Right atrium auricular region (tissue), 2 donors: ENCODE results near the gene MYL6. TPM values are rescaled to one million over a fixed set of nuclear protein-coding genes. Genes with fewer than 3 reads are reported as not detected.

Source experiments
- DNase-seq: peaks from one replicate; pipeline ENCODE4 v3.0.0-alpha.2; 2019; ENCODE audit warnings: low spot score
- H3K27ac ChIP-seq, 2 donors: fragments of 200-600 bp; sonication (generic); 1 replicate in 1 of 2; 2 replicates in 1 of 2; pipeline ENCODE4 v1.5.1; 2016 to 2019
- H3K27me3 ChIP-seq, 2 donors: fragments of 200-600 bp; sonication (generic); one replicate each; pipeline versions ENCODE4 v1.5.1 to v1.6.0; 2017 to 2019
- H3K36me3 ChIP-seq: fragments of 200-600 bp; sonication (generic); one replicate; pipeline ENCODE4 v1.5.1; 2016
- H3K4me1 ChIP-seq, 2 donors: fragments of 200-600 bp; sonication (generic); one replicate each; pipeline versions ENCODE4 v1.5.1 to v1.6.0; 2017 to 2019
- H3K4me3 ChIP-seq, 2 donors: fragments of 200-600 bp; sonication (generic); 1 replicate in 1 of 2; 2 replicates in 1 of 2; pipeline ENCODE4 v1.5.1; 2017 to 2019; ENCODE audit warnings: mild to moderate bottlenecking in 1 of 2, moderate library complexity in 1 of 2
- H3K9me3 ChIP-seq, 2 donors: fragments of 200-600 bp; sonication (generic); one replicate each; pipeline ENCODE4 v1.5.1; 2019
- CTCF ChIP-seq, 2 donors: fragments of 200-600 bp; sonication (generic); IDR thresholded peaks; one replicate each; pipeline ENCODE4 v1.5.1; 2019; ENCODE audit warnings: antibody characterized with exemption in 2 of 2
- total RNA-seq, 2 donors: library from RNA; depleted of rRNA; stranded (reverse); fragments of >200 nt; gene quantifications; one replicate each; pipeline ENCODE4 v1.1.0, GENCODE V29; 2016

MYL6 gene
- total RNA-seq, 2 donors from 2014 or later: 567 to 1,179 TPM

DNA sequence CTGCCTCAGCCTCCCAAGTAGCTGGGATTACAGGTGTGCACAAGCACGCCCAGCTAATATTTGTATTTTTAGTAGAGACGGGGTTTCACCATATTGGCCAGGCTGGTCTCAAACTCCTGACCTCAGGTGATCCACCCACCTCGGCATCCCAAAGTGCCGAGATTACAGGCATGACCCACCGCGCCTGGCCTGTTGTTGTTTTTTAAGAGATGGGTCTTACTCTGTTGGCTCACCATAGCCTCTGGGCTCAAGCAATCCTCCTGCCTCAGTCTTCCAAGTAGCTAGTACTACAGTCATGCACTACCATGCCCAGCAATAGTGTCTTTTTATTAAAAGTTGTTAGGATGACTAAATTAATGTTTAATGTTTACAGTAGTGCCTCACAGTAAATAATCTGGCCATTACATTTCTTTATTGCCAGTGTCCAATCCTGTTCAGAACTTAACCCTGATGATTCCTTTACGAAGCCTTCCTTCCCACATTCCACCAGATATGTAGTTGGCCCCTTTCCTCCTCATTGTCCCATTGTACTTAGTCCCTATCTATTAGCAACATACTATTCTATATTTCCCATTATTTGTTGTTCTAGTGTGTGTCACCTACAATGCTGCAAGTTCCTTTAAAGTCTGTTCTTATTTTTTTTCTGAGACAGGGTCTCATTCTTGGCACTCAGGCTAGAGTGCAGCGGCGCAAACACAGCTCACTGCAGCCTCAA, 39.9 kb downstream of the MYL6 start:
- H3K27ac ChIP-seq: no peak overlapping the region
- no peak for TF ChIP-seq CTCF (IDR thresholded peaks at IDR 0.05)
- no peaks in the 10 kb centered on the region for H3K36me3 ChIP-seq
- no peaks in the 10 kb centered on the region for H3K4me1 ChIP-seq
- H3K27me3 ChIP-seq: no peaks in the 10 kb centered on the region
- no peak for DNase-seq
- H3K9me3 ChIP-seq: no peaks in the 10 kb centered on the region
- no peak overlapping the region for H3K4me3 ChIP-seq

- no peaks in the 10 kb centered on the region for H3K9me3 ChIP-seq
- no peak overlapping the region for H3K4me3 ChIP-seq
- H3K27ac ChIP-seq: no peak overlapping the region
- no peaks in the 10 kb centered on the region for H3K27me3 ChIP-seq
- no peaks in the 10 kb centered on the region for H3K36me3 ChIP-seq
- no peaks in the 10 kb centered on the region for H3K4me1 ChIP-seq
- TF ChIP-seq CTCF (IDR thresholded peaks at IDR 0.05): no peak
- DNase-seq: no peak
Measured at GRCh38 chr12:56198836-56199235, 40.7 kb downstream of the MYL6 start.

DNA sequence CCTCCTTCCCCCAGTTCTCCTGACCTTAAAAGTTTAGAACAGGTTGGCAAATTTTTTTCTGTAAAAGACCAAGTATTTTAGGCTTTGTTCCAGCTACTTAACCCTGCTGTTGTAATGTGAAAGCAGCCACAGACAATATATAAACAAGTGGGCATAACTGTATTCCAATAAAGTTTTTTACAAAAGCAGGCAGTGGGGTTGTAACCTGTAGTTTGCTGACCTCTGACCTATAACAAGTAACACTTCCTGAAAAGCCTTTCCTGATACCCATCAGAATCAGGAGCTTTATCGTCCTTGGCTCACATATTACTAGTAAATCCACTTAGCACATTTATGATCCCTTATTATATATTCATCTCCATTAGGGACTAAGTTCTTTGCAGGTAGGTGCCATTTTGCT, 44.2 kb downstream of the MYL6 start:
- no peak for DNase-seq
- TF ChIP-seq CTCF (IDR thresholded peaks at IDR 0.05): no peak
- Histone ChIP-seq H3K9me3 (no peaks in the 10 kb centered on the region), H3K4me1 (no peaks in the 10 kb centered on the region), H3K36me3 (peaks cover 22% of the 10 kb centered on the region), H3K4me3 (no peak overlapping the region), H3K27ac (no peak overlapping the region), H3K27me3 (no peaks in the 10 kb centered on the region)

GRCh38 chr12:56202838-56203237, 44.7 kb downstream of the MYL6 start:
- no peak for DNase-seq
- no peak overlapping the region for H3K27ac ChIP-seq
- TF ChIP-seq CTCF (IDR thresholded peaks at IDR 0.05): no peak

DNA sequence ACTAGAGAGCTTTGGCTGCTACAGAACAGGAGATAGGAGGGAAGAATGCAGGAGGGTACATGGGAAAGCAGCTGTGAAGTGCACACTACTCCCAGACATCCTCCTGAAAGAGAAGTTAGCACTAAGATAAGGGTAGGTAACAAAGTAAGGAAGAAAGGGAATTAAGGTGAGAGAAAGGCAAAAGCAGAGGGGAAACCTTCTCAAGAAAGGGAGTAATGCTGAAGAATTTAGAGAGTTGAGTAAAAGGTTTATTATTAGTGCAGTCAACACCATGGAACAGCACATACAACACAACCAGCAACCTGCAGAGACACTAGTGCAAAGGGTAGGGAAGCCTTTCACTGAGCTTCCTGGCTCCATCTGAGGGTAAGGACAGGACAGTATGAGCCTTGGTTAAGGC, 46.1 kb downstream of the MYL6 start:
- Histone ChIP-seq H3K4me1 (no peaks in the 10 kb centered on the region), H3K36me3 (peaks cover 41% of the 10 kb centered on the region), H3K27me3 (no peaks in the 10 kb centered on the region), H3K9me3 (no peaks in the 10 kb centered on the region), H3K4me3 (no peak overlapping the region), H3K27ac (no peak overlapping the region)
- no peak for TF ChIP-seq CTCF (IDR thresholded peaks at IDR 0.05)
- DNase-seq: no peak

More at GRCh38 chr12:56202838-56203237, 44.7 kb downstream of the MYL6 start:
- H3K27me3 ChIP-seq: no peaks in the 10 kb centered on the region
- H3K4me1 ChIP-seq: no peaks in the 10 kb centered on the region
- no peaks in the 10 kb centered on the region for H3K9me3 ChIP-seq
- H3K4me3 ChIP-seq: no peak overlapping the region
- peaks cover 26% of the 10 kb centered on the region for H3K36me3 ChIP-seq

DNA sequence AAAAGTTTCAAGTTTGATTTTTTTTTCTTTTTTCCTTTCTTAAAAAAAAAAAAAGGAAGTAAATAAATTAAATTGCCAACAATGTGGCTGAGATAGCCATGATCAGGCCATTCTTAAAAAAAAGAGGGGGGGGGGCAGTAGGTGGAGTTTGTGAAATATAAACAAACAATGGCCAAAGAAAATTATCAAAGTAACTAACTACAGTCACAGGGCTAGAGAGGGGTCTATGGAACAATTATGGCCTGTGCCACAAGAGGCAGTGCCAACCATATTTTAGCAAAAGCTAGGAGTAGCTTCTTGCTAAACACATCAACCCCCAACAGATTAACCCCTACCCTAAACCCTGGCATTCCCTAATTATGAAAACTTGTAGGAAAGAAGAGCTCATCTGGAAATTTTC, 47.3 kb downstream of the MYL6 start:
- no peak for TF ChIP-seq CTCF (IDR thresholded peaks at IDR 0.05)
- Histone ChIP-seq H3K27me3 (no peaks in the 10 kb centered on the region), H3K4me3 (no peak overlapping the region), H3K9me3 (no peaks in the 10 kb centered on the region), H3K4me1 (no peaks in the 10 kb centered on the region), H3K27ac (no peak overlapping the region), H3K36me3 (peaks cover 52% of the 10 kb centered on the region)
- no peak for DNase-seq
